Stomach (tissue), 4 donors: ENCODE measurements around the gene EHHADH.

Experiments
- CTCF ChIP-seq, 7 experiments: fragments of 450-650 bp in 4 of 7; fragments of 200-600 bp in 3 of 7; sonication (generic) in 3 of 7; IDR thresholded peaks; one replicate each; pipeline ENCODE4 v1.5.1; 2016 to 2019; ENCODE audit warnings: antibody characterized with exemption in 7 of 7, control low read depth in 2 of 7, mild to moderate bottlenecking in 1 of 7
- POLR2A ChIP-seq, 4 donors: fragments of 450-650 bp; IDR thresholded peaks; one replicate each; pipeline ENCODE4 v1.6.1; 2016; ENCODE audit warnings: antibody characterized with exemption in 4 of 4, control low read depth in 2 of 4, mild to moderate bottlenecking in 1 of 4, moderate library complexity in 1 of 4
- POLR2AphosphoS5 ChIP-seq, 3 donors: sonication (generic); formaldehyde crosslinking; IDR thresholded peaks; one replicate each; pipeline ENCODE4 v1.6.1; 2016; ENCODE audit warnings: antibody characterized with exemption in 3 of 3

DNA sequence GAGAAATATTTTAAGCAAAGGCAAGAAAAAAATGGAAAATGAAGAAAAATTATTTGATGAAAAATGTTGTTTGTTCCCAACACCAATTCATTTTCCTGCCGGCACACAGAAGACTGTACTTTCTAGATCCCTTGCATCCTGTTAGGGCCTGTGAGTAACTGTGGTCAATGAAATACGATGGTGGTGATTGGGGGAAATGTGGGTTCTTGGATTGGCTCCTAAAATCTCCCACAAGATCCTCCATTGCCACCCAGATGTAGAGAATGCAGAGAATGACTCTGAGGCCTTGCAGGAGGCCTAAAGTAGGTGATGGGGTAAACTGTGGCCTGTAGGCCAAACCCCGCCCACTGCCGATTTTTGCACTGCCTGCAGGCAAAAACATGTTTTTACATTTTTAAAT, 54.6 kb downstream of the EHHADH start:
- no peak for TF ChIP-seq POLR2A (IDR thresholded peaks at IDR 0.05)
- TF ChIP-seq CTCF (IDR thresholded peaks at IDR 0.05), result no peak
- TF ChIP-seq POLR2AphosphoS5 (IDR thresholded peaks at IDR 0.05), result no peak
